Kidney (tissue), 14 donors: Measurements from ENCODE around the gene RAD51B. TPM values are rescaled to one million over a fixed set of nuclear protein-coding genes. Genes with fewer than 3 reads are reported as not detected.
A peak's percentile ranks its signal among the peaks of the same experiment; 100 is the strongest.

Experiments
- DNase-seq, 5 donors: peaks; one replicate each; pipeline ENCODE4 v3.0.0-alpha.2; 2013 to 2020
- FAIRE-seq: peaks from 2 replicates; lab custom pipeline; 2012; peaks lifted over from hg19 to GRCh38; lab: Jason Lieb, UNC
- H3K27ac ChIP-seq, 2 donors: one replicate each; pipeline ENCODE4 v1.7.0; 2013; ENCODE audit warnings: low read depth in 2 of 2, low read length in 2 of 2, inconsistent platforms in 1 of 2
- H3K27me3 ChIP-seq: one replicate; pipeline ENCODE4 v1.7.1; 2013; ENCODE audit warnings: low read length, inconsistent platforms; ENCODE audit not compliant: control insufficient read depth, insufficient read depth
- H3K36me3 ChIP-seq, 3 donors: one replicate each; pipeline versions ENCODE4 v1.7.0 to v1.7.1; 2013; ENCODE audit warnings: low read length in 3 of 3, control low read depth in 1 of 3, inconsistent platforms in 1 of 3; ENCODE audit not compliant: insufficient read depth in 3 of 3, control insufficient read depth in 2 of 3
- H3K4me1 ChIP-seq, 3 donors: one replicate each; pipeline versions ENCODE4 v1.7.0 to v1.7.1; 2013; ENCODE audit warnings: low read length in 3 of 3, inconsistent platforms in 1 of 3, low read depth in 1 of 3; ENCODE audit not compliant: control insufficient read depth in 2 of 3, insufficient read depth in 2 of 3
- H3K4me3 ChIP-seq, 3 donors: one replicate each; pipeline versions ENCODE4 v1.7.0 to v1.8.1; 2013; ENCODE audit warnings: low read length in 3 of 3, control low read depth in 1 of 3, inconsistent platforms in 1 of 3
- H3K9ac ChIP-seq, 3 donors: one replicate each; pipeline versions ENCODE4 v1.7.0 to v1.7.1; 2013; ENCODE audit warnings: low read length in 3 of 3, control low read depth in 1 of 3, inconsistent platforms in 1 of 3
- H3K9me3 ChIP-seq, 3 donors: one replicate each; pipeline versions ENCODE4 v1.7.0 to v1.7.1; 2013; ENCODE audit warnings: low read length in 3 of 3, control low read depth in 1 of 3, inconsistent platforms in 1 of 3; ENCODE audit not compliant: control insufficient read depth in 2 of 3, insufficient read depth in 1 of 3
- CTCF ChIP-seq: IDR thresholded peaks from 3 replicates; pipeline ENCODE4 v1.5.1; 2012; ENCODE audit warnings: mild to moderate bottlenecking, moderate library complexity, borderline replicate concordance; ENCODE audit not compliant: insufficient read depth; ENCODE audit errors: extremely low read depth
- intact Hi-C: fragments of 100-400 bp; cut with DNase I; formaldehyde crosslinking; loops from one replicate; pipeline ENCODE4 v1.11.1; 2022
- polyA plus RNA-seq: library from polyadenylated mRNA; stranded (reverse); fragments of 350-450 nt; fragmentation: Illumina TruSeq; extraction: RNeasy Lipid Tissue Mini Kit (QIAGEN cat#74804); gene quantifications from one replicate; pipeline ENCODE4 v1.2.3, GENCODE V29; 2014; ENCODE audit warnings: low read depth, low replicate concordance; ENCODE audit not compliant: insufficient read depth
- total RNA-seq: library from RNA; stranded (reverse); fragmentation: NEBNext Ultra II Directional; extraction: Animal tissue kit (Norgen Biotek cat#: 25700); gene quantifications from one replicate; pipeline ENCODE4 v1.2.1, GENCODE V29; 2021
- donor health status: control.
- donor health status: control.
- donor health status: control.
- donor health status: control.
- donor health status: control.
- donor health status: DM: yes; HTN: yes; CAD: no.
- donor health status: Normal renal cell carcinoma (clear cell type).

The RAD51B gene
- total and polyA plus RNA-seq, 2 donors from 2014 or later: 6.9 to 18.0 TPM

- intact Hi-C loops: no loop called here
- peak in 4 of 5 donors; percentile 31 to 80 (median 56) for DNase-seq
- no peaks in the 10 kb centered on the region for H3K36me3 ChIP-seq
- H3K9me3 ChIP-seq: no peaks in the 10 kb centered on the region
- no peak for FAIRE-seq
- H3K9ac ChIP-seq: no peak overlapping the region
- H3K4me1 ChIP-seq: peaks cover 19 to 26% (median 21%) of the 10 kb centered on the region in 3 donors
- H3K27me3 ChIP-seq: no peaks in the 10 kb centered on the region
- TF ChIP-seq CTCF: no peak
- no peak overlapping the region for H3K27ac ChIP-seq
- no peak overlapping the region for H3K4me3 ChIP-seq
Measured at GRCh38 chr14:68552602-68553001, 733.0 kb downstream of the RAD51B start.

- H3K27me3 ChIP-seq: no peaks in the 10 kb centered on the region
- no peak for FAIRE-seq
- no peak overlapping the region for H3K9ac ChIP-seq
- no peak for TF ChIP-seq CTCF
- H3K4me3 ChIP-seq: no peak overlapping the region
- peaks cover 15 to 22% (median 17%) of the 10 kb centered on the region in 3 donors for H3K4me1 ChIP-seq
- DNase-seq: peak in 2 of 5 donors; percentile 4 to 19
- intact Hi-C loops: no loop called here
- no peaks in the 10 kb centered on the region for H3K36me3 ChIP-seq
- H3K9me3 ChIP-seq: no peaks in the 10 kb centered on the region
- no peak overlapping the region for H3K27ac ChIP-seq
Measured at GRCh38 chr14:68553311-68553710, 733.7 kb downstream of the RAD51B start.

GRCh38 chr14:68554231-68554630 lies 734.7 kb downstream of the RAD51B start:
- H3K36me3 ChIP-seq: no peaks in the 10 kb centered on the region
- no peak for TF ChIP-seq CTCF
- DNase-seq: peak in 1 of 5 donors; percentile 41
- H3K4me3 ChIP-seq: no peak overlapping the region
- peaks cover 11 to 13% (median 11%) of the 10 kb centered on the region in 3 donors for H3K4me1 ChIP-seq
- intact Hi-C loops: no loop called here
- no peak overlapping the region for H3K9ac ChIP-seq
- no peak for FAIRE-seq
- no peaks in the 10 kb centered on the region for H3K27me3 ChIP-seq
- no peak overlapping the region for H3K27ac ChIP-seq
- no peaks in the 10 kb centered on the region for H3K9me3 ChIP-seq

DNA sequence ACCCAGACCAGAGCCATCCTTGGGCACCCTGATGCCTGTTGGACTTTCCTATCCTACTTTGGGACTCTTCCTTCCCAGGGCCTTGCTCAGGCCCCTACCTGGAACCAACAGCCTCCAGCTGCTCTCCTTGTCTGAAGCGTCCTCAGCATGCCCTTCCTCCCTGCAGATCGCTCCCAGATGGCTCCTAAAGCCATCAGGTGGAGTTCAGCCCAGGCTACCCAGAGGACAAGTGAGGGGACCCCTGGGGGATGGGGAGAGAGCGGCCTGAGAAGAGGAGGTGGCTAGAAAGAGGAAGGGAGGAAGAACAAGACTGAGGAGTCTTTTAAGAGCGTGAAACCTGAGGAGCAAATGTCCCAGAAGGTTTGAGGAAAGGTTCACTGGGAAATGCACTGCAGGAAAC lies 736.7 kb downstream of the RAD51B start:
- FAIRE-seq (no peak), DNase-seq (peak in 1 of 5 donors; percentile 20)
- intact Hi-C loops: no loop called here
- no peak for TF ChIP-seq CTCF
- H3K4me1 ChIP-seq: peaks cover 0 to 3% (median 0%) of the 10 kb centered on the region in 3 donors
- H3K4me3 ChIP-seq: no peak overlapping the region
- no peaks in the 10 kb centered on the region for H3K27me3 ChIP-seq
- H3K27ac ChIP-seq: no peak overlapping the region
- H3K9ac ChIP-seq: no peak overlapping the region
- H3K36me3 ChIP-seq: no peaks in the 10 kb centered on the region
- H3K9me3 ChIP-seq: no peaks in the 10 kb centered on the region
